SK-N-SH (cell line): ENCODE data around the gene CDKAL1.

Experiments
- JUND ChIP-seq: IDR thresholded peaks from 2 replicates; pipeline ENCODE4 v1.4.0; 2012
- SIN3A ChIP-seq: IDR thresholded peaks from 2 replicates; pipeline ENCODE4 v1.6.1; 2012; ENCODE audit warnings: low read depth, mild to moderate bottlenecking, low read length, moderate library complexity, borderline replicate concordance
- SMC3 ChIP-seq: IDR thresholded peaks from 2 replicates; pipeline ENCODE4 v1.6.1; 2012; ENCODE audit warnings: low read depth, low read length, improper control_type of control experiment
- TF ChIP-seq, protein P1 (sequence below): fragments of 200-600 bp; sonication (generic); IDR thresholded peaks from 2 replicates; pipeline ENCODE4 v1.6.1; 2017; ENCODE audit warnings: antibody characterized with exemption, mild to moderate bottlenecking, moderate library complexity

DNA sequence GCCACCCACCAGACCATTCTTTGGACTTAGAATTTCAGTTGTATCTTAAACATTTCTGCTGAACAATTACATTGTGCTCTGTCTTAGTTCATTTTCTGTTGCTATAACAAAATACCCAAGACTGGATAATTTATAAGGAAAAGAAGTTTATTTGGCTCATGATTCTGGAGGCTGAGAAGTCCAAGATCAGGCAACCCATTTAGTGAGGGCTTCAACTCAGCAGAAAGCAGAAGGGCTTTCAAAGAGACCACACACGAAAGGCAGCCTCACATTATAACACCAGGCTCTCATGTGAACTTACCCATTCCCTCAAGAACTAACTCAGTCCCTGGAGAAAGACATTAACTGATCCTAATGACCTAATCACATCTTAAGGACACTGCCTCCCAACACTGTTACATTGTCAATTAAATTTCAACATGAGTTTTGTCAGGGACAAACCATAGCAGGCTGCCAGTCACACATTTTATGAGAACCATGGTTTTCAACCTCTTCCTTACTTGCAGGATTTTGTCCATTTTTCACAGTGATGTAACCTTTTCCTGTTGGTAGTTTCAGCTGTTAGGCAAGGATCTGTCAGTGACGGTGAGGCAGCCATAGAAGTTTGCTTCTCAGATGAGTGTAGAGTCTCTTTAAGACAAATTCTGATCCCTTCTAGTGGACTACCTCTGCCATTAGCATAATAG, 659.7 kb downstream of the CDKAL1 start:
- TF ChIP-seq, protein P1, sequence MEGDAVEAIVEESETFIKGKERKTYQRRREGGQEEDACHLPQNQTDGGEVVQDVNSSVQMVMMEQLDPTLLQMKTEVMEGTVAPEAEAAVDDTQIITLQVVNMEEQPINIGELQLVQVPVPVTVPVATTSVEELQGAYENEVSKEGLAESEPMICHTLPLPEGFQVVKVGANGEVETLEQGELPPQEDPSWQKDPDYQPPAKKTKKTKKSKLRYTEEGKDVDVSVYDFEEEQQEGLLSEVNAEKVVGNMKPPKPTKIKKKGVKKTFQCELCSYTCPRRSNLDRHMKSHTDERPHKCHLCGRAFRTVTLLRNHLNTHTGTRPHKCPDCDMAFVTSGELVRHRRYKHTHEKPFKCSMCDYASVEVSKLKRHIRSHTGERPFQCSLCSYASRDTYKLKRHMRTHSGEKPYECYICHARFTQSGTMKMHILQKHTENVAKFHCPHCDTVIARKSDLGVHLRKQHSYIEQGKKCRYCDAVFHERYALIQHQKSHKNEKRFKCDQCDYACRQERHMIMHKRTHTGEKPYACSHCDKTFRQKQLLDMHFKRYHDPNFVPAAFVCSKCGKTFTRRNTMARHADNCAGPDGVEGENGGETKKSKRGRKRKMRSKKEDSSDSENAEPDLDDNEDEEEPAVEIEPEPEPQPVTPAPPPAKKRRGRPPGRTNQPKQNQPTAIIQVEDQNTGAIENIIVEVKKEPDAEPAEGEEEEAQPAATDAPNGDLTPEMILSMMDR, result no peak
- TF ChIP-seq SMC3 (no peak), JUND (no peak), SIN3A (no peak)
